HG02610 (cell line): ENCODE results near the gene IP6K3.

ENCODE experiments used
- ATAC-seq: cut with Tn5 transposase; IDR thresholded peaks from one replicate; pipeline ENCODE4 v1.9.1; 2021; ENCODE audit warnings: mild to moderate bottlenecking, moderate library complexity; ENCODE audit not compliant: unreplicated experiment

Gene IP6K3

GRCh38 chr6:33725891-33726673, 20.6 kb downstream of the IP6K3 start:
- ATAC-seq = no peak

- ATAC-seq = no peak
These were observed 21.5 kb downstream of the IP6K3 start for GRCh38 chr6:33725222-33725621.

GRCh38 chr6:33724102-33725023, 22.3 kb downstream of the IP6K3 start:
- ATAC-seq = no peak

- ATAC-seq = no peak
These were observed 23.2 kb downstream of the IP6K3 start for GRCh38 chr6:33723371-33724085.

- ATAC-seq = no peak
These were observed 24.5 kb downstream of the IP6K3 start for GRCh38 chr6:33722103-33722623.

- no peak for ATAC-seq
These were observed 25.2 kb downstream of the IP6K3 start for GRCh38 chr6:33721508-33721907.

GRCh38 chr6:33720998-33721397, 25.7 kb downstream of the IP6K3 start:
- no peak for ATAC-seq

GRCh38 chr6:33719326-33719987, 27.2 kb downstream of the IP6K3 start:
- ATAC-seq = no peak

- peak; percentile 42 for ATAC-seq
These were observed 28.0 kb downstream of the IP6K3 start for GRCh38 chr6:33718713-33719112.

GRCh38 chr6:33717934-33718455, 28.7 kb downstream of the IP6K3 start:
- ATAC-seq = no peak

GRCh38 chr6:33716890-33717632, 29.6 kb downstream of the IP6K3 start:
- no peak for ATAC-seq

- ATAC-seq = no peak
These were observed 30.3 kb downstream of the IP6K3 start for GRCh38 chr6:33716379-33716778.

- ATAC-seq = no peak
These were observed 32.2 kb downstream of the IP6K3 start for GRCh38 chr6:33714385-33715040.

GRCh38 chr6:33713786-33714185, 32.9 kb downstream of the IP6K3 start:
- ATAC-seq = no peak

GRCh38 chr6:33712914-33713313, 33.8 kb downstream of the IP6K3 start:
- ATAC-seq = no peak

- ATAC-seq = peak; percentile 84
These were observed 35.3 kb downstream of the IP6K3 start, which contains the start of gene UQCC2 for GRCh38 chr6:33711140-33712129. Gene UQCC2 (minus strand): TSS chr6:33711700. CDS start chr6:33711686, 14 bp downstream.

- ATAC-seq = no peak
These were observed 36.2 kb downstream of the IP6K3 start for GRCh38 chr6:33710296-33711121.
